Liver (tissue), 9 donors: ENCODE measurements around the gene POMGNT1. TPM values are rescaled to one million over a fixed set of nuclear protein-coding genes. Genes with fewer than 3 reads are reported as not detected.

Experiments
- DNase-seq: peaks from one replicate; pipeline ENCODE4 v3.0.0-alpha.2; 2017; ENCODE audit warnings: low spot score
- H3K27ac ChIP-seq, 2 donors: one replicate each; pipeline ENCODE4 v1.7.0; 2013; ENCODE audit warnings: inconsistent platforms in 2 of 2, low read length in 2 of 2, control low read depth in 1 of 2, low read depth in 1 of 2, mild to moderate bottlenecking in 1 of 2
- H3K27me3 ChIP-seq, 4 donors: one replicate each; pipeline versions ENCODE4 v1.6.1 to v1.7.0; 2013; ENCODE audit warnings: low read length in 3 of 4, inconsistent platforms in 1 of 4, mild to moderate bottlenecking in 1 of 4, moderate library complexity in 1 of 4; ENCODE audit not compliant: control insufficient read depth in 4 of 4, insufficient read depth in 4 of 4
- H3K36me3 ChIP-seq, 4 donors: one replicate each; pipeline versions ENCODE4 v1.6.1 to v1.7.0; 2013; ENCODE audit warnings: low read length in 3 of 4, mild to moderate bottlenecking in 3 of 4, low read depth in 1 of 4, moderate library complexity in 1 of 4; ENCODE audit not compliant: control insufficient read depth in 4 of 4, insufficient read depth in 3 of 4
- H3K4me1 ChIP-seq, 4 donors: one replicate each; pipeline versions ENCODE4 v1.6.1 to v1.7.0; 2013; ENCODE audit warnings: low read length in 3 of 4, mild to moderate bottlenecking in 3 of 4, moderate library complexity in 1 of 4; ENCODE audit not compliant: control insufficient read depth in 4 of 4, insufficient read depth in 4 of 4
- H3K4me3 ChIP-seq, 3 donors: one replicate each; pipeline versions ENCODE4 v1.6.1 to v1.7.0; 2013; ENCODE audit warnings: low read length in 3 of 3, control low read depth in 1 of 3, low read depth in 1 of 3, mild to moderate bottlenecking in 1 of 3
- H3K9ac ChIP-seq, 2 donors: one replicate each; pipeline ENCODE4 v1.7.0; 2013; ENCODE audit warnings: low read length in 2 of 2, mild to moderate bottlenecking in 2 of 2, moderate library complexity in 2 of 2, control low read depth in 1 of 2, low read depth in 1 of 2
- H3K9me3 ChIP-seq, 4 donors: one replicate each; pipeline versions ENCODE4 v1.6.1 to v1.7.0; 2013; ENCODE audit warnings: low read length in 3 of 4; ENCODE audit not compliant: control insufficient read depth in 4 of 4
- EGR1 ChIP-seq, 2 donors: IDR thresholded peaks; 2 replicates each; pipeline ENCODE4 v1.6.1; 2016 to 2018; ENCODE audit warnings: antibody characterized with exemption in 2 of 2, low read depth in 2 of 2
- FOXA1 ChIP-seq: IDR thresholded peaks from 2 replicates; pipeline ENCODE4 v1.6.1; 2016; ENCODE audit warnings: antibody characterized with exemption
- FOXA2 ChIP-seq: IDR thresholded peaks from 2 replicates; pipeline ENCODE4 v1.6.1; 2016; ENCODE audit warnings: antibody characterized with exemption
- GABPA ChIP-seq, 2 donors: IDR thresholded peaks in 1 of 2; conservative IDR thresholded peaks in 1 of 2; 2 replicates each; pipeline ENCODE4 v1.6.1; 2016; ENCODE audit warnings: antibody characterized with exemption in 2 of 2, mild to moderate bottlenecking in 1 of 2, moderate library complexity in 1 of 2
- HNF4A ChIP-seq, 2 donors: conservative IDR thresholded peaks; 2 replicates each; pipeline ENCODE4 v1.6.1; 2016; ENCODE audit warnings: antibody characterized with exemption in 2 of 2, mild to moderate bottlenecking in 2 of 2
- HNF4G ChIP-seq: IDR thresholded peaks from 2 replicates; pipeline ENCODE4 v1.6.1; 2016; ENCODE audit warnings: antibody characterized with exemption
- JUND ChIP-seq, 2 donors: IDR thresholded peaks; 2 replicates each; pipeline ENCODE4 v1.6.1; 2016; ENCODE audit warnings: antibody characterized with exemption in 2 of 2
- NR2F2 ChIP-seq: IDR thresholded peaks from 2 replicates; pipeline ENCODE4 v1.6.1; 2016; ENCODE audit warnings: antibody characterized with exemption
- RAD21 ChIP-seq, 2 donors: IDR thresholded peaks; 2 replicates each; pipeline ENCODE4 v1.6.1; 2016; ENCODE audit warnings: antibody characterized with exemption in 2 of 2, mild to moderate bottlenecking in 2 of 2
- RXRA ChIP-seq, 2 donors: IDR thresholded peaks; 2 replicates each; pipeline ENCODE4 v1.6.1; 2017 to 2018; ENCODE audit warnings: antibody characterized with exemption in 2 of 2, mild to moderate bottlenecking in 1 of 2
- SP1 ChIP-seq: IDR thresholded peaks from 2 replicates; pipeline ENCODE4 v1.6.1; 2018; ENCODE audit warnings: antibody characterized with exemption, mild to moderate bottlenecking
- TAF1 ChIP-seq: conservative IDR thresholded peaks from 2 replicates; pipeline ENCODE4 v1.6.1; 2016; ENCODE audit warnings: antibody characterized with exemption, mild to moderate bottlenecking
- YY1 ChIP-seq: IDR thresholded peaks from 2 replicates; pipeline ENCODE4 v1.6.1; 2016; ENCODE audit warnings: antibody characterized with exemption, mild to moderate bottlenecking
- WGBS: extraction: QIAGEN DNeasy Blood & Tissue Kit; methylation state at CpG from one replicate; pipeline ENCODE4 v1.1.7; 2013; 5-methylcytosine and 5-hydroxymethylcytosine counted together
- polyA plus RNA-seq, 2 donors: library from polyadenylated mRNA; stranded (reverse) in 1 of 2; unstranded in 1 of 2; fragments of 200-250 nt in 1 of 2; fragments of >200 nt in 1 of 2; fragmentation: Nextera tagmentation in 1 of 2; extraction: Ambion mirVana in 1 of 2; gene quantifications; one replicate each; pipeline versions ENCODE4 v1.2.1 to v1.2.3, GENCODE V29; 2013 to 2015
- total RNA-seq, 2 donors: library from RNA; depleted of rRNA; stranded (reverse); fragments of >200 nt; gene quantifications; one replicate each; pipeline ENCODE4 v1.2.3, GENCODE V29; 2014
- TF ChIP-seq, protein P1 (sequence below): fragments of 150-350 bp; IDR thresholded peaks from 2 replicates; pipeline ENCODE4 v1.5.1; 2017; ENCODE audit warnings: improper control_type of control experiment, low read depth, low read length; ENCODE audit not compliant: missing input control
- TF ChIP-seq, protein P2 (sequence below): IDR thresholded peaks from 2 replicates; pipeline ENCODE4 v1.6.1; 2016; ENCODE audit warnings: antibody characterized with exemption, mild to moderate bottlenecking
- TF ChIP-seq, protein P3 (sequence below): IDR thresholded peaks from 2 replicates; pipeline ENCODE4 v1.6.1; 2016; ENCODE audit warnings: antibody characterized with exemption
- TF ChIP-seq, protein P4 (sequence below): IDR thresholded peaks from 2 replicates; pipeline ENCODE4 v1.6.1; 2016; ENCODE audit warnings: antibody characterized with exemption
- TF ChIP-seq, protein P5 (sequence below): IDR thresholded peaks from 2 replicates; pipeline ENCODE4 v1.6.1; 2016; ENCODE audit warnings: antibody characterized with exemption
- donor health status: healthy.
- donor health status: healthy.
- donor health status: healthy.
- donor health status: healthy.
- donor health status: healthy.

Gene POMGNT1
- total and polyA plus RNA-seq, 4 donors: 10.3 to 32.0 (median 31.0) TPM

DNA sequence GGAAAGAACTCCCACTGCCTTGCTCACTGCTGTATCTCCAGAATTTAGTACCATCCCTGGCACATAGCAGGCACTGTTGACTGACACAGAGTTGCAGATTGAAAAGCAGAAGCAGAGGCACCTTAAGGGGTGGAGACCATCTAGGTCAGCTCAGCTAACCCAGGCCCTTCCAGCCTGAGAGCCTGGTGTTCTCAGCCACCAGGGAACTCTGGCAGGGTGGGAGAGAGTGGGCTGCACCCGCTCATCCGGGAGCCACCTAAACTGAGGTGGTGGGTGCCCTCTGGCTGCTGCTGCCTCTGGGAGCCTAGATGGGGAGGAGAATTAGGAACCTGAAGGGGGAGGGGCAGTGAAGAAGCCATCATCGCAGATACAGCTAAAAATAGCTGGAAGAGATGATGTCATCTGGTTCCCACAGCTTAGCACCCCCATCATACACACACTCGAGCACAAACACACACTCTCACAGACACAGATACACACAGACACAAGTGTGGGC, 24.8 kb downstream of the POMGNT1 start:
- H3K9ac ChIP-seq: no peak overlapping the region
- H3K27ac ChIP-seq: no peak overlapping the region

DNA sequence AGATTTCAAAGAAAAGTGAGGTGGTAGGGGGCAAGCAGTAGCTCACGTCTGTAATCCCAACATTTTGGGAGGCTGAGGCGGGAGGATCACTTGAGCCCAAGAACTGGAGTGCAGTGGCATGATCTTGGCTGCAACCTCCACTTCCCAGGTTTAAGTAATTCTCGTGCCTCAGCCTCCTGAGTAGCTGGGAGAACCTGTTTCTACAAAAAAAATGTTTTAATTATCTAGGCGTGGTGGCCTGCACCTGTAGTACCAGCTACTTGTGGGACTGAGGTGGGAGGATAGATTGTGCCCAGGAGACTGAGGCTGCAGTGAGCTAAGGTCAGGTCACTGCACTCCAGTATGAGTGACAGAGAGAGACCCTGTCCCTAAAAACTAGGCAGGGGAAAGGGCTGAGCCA, 25.9 kb downstream of the POMGNT1 start:
- no peak for DNase-seq
- Histone ChIP-seq H3K27ac (no peak overlapping the region), H3K36me3 (no peaks in the 10 kb centered on the region), H3K4me3 (no peak overlapping the region), H3K27me3 (no peaks in the 10 kb centered on the region), H3K4me1 (peaks cover 0 to 2% (median 0%) of the 10 kb centered on the region in 4 donors), H3K9ac (no peak overlapping the region), H3K9me3 (no peaks in the 10 kb centered on the region)
- 85% methylated on average over 4 of the region's 4 CpGs for WGBS
- TF ChIP-seq HNF4G: no peak

More for the DNA sequence above, 24.8 kb downstream of the POMGNT1 start:
- H3K36me3 ChIP-seq: no peaks in the 10 kb centered on the region
- no peaks in the 10 kb centered on the region for H3K27me3 ChIP-seq
- H3K4me1 ChIP-seq: peaks cover 0 to 2% (median 0%) of the 10 kb centered on the region in 4 donors
- DNase-seq: no peak
- TF ChIP-seq SP1: no peak
- TF ChIP-seq HNF4A (conservative IDR thresholded peaks at IDR 0.05): no peak
- H3K9me3 ChIP-seq: no peaks in the 10 kb centered on the region
- no peak overlapping the region for H3K4me3 ChIP-seq
- 54% methylated on average over 4 of the region's 4 CpGs for WGBS

DNA sequence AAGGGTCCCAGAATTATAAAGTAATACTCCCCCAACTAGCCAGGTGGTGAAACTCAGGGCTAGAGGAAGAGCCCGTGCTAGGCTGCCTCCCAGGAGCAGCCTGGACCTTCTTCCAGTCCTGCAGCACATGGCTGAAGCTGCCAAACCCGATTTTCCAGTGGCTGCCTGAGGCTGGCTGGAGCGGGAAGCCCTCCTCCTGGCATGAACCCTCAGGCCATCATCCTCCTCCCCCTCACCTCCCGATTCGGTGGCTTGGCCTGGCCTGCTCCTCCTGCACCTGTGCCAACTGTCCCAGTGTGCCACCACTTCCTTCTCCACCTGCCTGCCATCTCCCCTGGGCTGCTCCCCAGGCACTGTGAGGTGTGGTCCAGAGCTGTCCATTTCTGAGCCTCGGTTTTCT, 26.4 kb downstream of the POMGNT1 start:
- H3K9ac ChIP-seq: no peak overlapping the region
- peaks cover 0 to 3% (median 2%) of the 10 kb centered on the region in 4 donors for H3K4me1 ChIP-seq
- DNase-seq: no peak
- WGBS: 60% methylated on average over 6 of the region's 6 CpGs
- no peaks in the 10 kb centered on the region for H3K9me3 ChIP-seq
- no peaks in the 10 kb centered on the region for H3K36me3 ChIP-seq
- no peaks in the 10 kb centered on the region for H3K27me3 ChIP-seq
- no peak for TF ChIP-seq EGR1 (IDR thresholded peaks at IDR 0.05; ENCODE audit: low read depth in 2 of 2)
- TF ChIP-seq RXRA (IDR thresholded peaks at IDR 0.05): no peak
- no peak for TF ChIP-seq SP1
- no peak for TF ChIP-seq JUND (IDR thresholded peaks at IDR 0.05)
- TF ChIP-seq, protein P1, sequence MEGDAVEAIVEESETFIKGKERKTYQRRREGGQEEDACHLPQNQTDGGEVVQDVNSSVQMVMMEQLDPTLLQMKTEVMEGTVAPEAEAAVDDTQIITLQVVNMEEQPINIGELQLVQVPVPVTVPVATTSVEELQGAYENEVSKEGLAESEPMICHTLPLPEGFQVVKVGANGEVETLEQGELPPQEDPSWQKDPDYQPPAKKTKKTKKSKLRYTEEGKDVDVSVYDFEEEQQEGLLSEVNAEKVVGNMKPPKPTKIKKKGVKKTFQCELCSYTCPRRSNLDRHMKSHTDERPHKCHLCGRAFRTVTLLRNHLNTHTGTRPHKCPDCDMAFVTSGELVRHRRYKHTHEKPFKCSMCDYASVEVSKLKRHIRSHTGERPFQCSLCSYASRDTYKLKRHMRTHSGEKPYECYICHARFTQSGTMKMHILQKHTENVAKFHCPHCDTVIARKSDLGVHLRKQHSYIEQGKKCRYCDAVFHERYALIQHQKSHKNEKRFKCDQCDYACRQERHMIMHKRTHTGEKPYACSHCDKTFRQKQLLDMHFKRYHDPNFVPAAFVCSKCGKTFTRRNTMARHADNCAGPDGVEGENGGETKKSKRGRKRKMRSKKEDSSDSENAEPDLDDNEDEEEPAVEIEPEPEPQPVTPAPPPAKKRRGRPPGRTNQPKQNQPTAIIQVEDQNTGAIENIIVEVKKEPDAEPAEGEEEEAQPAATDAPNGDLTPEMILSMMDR: no peak
- TF ChIP-seq, protein P2, sequence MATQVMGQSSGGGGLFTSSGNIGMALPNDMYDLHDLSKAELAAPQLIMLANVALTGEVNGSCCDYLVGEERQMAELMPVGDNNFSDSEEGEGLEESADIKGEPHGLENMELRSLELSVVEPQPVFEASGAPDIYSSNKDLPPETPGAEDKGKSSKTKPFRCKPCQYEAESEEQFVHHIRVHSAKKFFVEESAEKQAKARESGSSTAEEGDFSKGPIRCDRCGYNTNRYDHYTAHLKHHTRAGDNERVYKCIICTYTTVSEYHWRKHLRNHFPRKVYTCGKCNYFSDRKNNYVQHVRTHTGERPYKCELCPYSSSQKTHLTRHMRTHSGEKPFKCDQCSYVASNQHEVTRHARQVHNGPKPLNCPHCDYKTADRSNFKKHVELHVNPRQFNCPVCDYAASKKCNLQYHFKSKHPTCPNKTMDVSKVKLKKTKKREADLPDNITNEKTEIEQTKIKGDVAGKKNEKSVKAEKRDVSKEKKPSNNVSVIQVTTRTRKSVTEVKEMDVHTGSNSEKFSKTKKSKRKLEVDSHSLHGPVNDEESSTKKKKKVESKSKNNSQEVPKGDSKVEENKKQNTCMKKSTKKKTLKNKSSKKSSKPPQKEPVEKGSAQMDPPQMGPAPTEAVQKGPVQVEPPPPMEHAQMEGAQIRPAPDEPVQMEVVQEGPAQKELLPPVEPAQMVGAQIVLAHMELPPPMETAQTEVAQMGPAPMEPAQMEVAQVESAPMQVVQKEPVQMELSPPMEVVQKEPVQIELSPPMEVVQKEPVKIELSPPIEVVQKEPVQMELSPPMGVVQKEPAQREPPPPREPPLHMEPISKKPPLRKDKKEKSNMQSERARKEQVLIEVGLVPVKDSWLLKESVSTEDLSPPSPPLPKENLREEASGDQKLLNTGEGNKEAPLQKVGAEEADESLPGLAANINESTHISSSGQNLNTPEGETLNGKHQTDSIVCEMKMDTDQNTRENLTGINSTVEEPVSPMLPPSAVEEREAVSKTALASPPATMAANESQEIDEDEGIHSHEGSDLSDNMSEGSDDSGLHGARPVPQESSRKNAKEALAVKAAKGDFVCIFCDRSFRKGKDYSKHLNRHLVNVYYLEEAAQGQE: no peak
- TF ChIP-seq, protein P3, sequence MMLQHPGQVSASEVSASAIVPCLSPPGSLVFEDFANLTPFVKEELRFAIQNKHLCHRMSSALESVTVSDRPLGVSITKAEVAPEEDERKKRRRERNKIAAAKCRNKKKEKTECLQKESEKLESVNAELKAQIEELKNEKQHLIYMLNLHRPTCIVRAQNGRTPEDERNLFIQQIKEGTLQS: no peak
- TF ChIP-seq FOXA2: no peak
- no peak for TF ChIP-seq HNF4A (conservative IDR thresholded peaks at IDR 0.05)
- TF ChIP-seq, protein P4, sequence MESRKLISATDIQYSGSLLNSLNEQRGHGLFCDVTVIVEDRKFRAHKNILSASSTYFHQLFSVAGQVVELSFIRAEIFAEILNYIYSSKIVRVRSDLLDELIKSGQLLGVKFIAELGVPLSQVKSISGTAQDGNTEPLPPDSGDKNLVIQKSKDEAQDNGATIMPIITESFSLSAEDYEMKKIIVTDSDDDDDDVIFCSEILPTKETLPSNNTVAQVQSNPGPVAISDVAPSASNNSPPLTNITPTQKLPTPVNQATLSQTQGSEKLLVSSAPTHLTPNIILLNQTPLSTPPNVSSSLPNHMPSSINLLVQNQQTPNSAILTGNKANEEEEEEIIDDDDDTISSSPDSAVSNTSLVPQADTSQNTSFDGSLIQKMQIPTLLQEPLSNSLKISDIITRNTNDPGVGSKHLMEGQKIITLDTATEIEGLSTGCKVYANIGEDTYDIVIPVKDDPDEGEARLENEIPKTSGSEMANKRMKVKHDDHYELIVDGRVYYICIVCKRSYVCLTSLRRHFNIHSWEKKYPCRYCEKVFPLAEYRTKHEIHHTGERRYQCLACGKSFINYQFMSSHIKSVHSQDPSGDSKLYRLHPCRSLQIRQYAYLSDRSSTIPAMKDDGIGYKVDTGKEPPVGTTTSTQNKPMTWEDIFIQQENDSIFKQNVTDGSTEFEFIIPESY: no peak
- TF ChIP-seq TAF1: no peak
- TF ChIP-seq RAD21 (IDR thresholded peaks at IDR 0.05): no peak
- TF ChIP-seq GABPA (IDR thresholded peaks at IDR 0.05 in 1 of 2, conservative IDR thresholded peaks at IDR 0.05 in 1 of 2): no peak
- TF ChIP-seq NR2F2: no peak
- TF ChIP-seq FOXA1: no peak
- no peak for TF ChIP-seq YY1
- TF ChIP-seq, protein P5, sequence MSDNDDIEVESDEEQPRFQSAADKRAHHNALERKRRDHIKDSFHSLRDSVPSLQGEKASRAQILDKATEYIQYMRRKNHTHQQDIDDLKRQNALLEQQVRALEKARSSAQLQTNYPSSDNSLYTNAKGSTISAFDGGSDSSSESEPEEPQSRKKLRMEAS: no peak
- no peak for TF ChIP-seq HNF4G
- no peak overlapping the region for H3K4me3 ChIP-seq
- H3K27ac ChIP-seq: no peak overlapping the region
